GDM1 (cell line): ENCODE results near the gene AKR1B15.
"Not testable (repeated sequence)": the region's sequence is repeated elsewhere in the genome, so short reads cannot be mapped to it uniquely, and the experiment has no call there.

Source experiments
- DNase-seq: peaks from one replicate; lab custom pipeline; 2025; lab: John Stamatoyannopoulos, UW

AKR1B15 gene

DNA sequence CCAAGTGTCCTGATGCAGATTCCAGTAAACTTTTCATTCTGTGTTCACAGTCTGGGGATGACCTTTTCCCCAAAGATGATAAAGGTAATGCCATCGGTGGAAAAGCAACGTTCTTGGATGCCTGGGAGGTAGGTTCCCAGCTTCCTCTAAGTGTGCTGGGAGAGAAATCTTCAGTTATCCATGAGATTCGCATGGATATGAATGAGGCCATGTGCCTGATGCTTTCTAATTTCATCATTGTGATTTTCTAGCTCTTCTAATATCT lies 16.0 kb upstream of the AKR1B15 start:
- DNase-seq = no peak

DNA sequence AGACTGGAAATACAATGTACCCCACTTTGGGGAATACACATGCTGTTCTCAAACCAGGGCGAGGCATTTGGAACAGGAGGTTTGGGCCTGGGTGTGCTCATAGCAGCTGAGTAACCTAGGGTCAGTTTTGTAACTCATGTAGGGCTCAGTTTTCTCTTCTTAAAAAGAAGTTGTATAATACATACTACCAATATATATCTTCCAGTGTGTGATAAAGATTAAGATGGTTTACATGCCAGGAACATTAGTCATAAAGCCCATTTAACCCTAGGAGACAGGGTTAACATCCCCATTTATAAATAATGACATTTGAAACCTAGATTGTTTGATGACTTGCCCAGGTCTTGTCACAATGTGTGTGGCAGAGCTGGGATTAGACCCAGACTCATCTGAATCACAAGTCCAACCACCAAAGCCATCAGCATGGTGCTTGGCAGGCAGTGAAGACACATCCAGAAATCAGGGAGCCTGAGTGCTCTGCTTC lies 15.6 kb upstream of the AKR1B15 start:
- no peak for DNase-seq

DNA sequence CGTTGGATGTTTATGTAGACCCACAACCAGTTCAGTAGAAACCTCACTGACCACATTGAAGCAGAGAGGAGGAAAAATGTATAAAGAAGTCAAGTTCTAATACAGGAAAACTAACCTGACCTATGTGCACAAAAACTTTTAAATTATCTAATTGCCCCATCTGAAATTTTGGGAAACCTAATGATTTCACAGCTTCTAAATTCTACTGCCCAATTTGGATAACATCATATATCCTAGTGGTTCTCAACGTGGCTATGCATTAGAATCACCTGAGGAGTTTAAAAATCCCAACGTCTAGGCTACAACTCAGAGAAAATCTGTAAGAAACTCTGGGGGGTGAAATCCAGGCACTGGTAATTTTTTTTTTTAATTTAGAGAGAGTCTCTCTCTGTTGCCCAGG lies 14.3 kb upstream of the AKR1B15 start:
- no peak for DNase-seq

DNA sequence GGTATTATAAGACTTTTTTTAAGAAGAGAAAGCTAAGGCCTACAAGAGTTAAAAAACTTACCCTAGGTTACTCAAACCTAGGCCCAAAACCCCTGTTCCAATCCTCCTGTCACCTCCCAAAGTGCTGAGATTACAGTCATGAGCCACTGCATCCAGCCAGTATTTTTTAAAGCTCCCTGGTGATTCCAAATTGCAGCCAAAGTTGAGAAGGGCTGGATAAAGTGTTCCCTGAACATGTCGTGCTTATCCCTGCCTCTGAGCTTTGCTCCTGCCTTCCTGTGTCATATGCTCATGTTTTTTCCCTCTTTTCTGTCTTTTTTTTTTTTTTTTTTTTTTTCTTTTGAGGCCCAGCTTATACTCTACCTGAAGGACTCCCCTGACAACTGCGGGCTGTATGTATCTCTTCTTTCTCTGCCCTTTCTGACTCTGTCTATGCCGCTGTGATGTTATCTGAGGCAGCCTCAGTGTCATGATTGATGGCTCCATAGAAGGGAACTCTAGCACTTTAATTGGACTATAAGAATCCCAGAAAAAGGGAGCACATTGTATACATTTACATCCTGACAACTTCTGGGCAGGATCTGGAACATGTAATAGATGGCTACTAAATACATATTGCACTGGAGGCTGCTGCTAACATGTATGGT lies 13.5 kb upstream of the AKR1B15 start:
- DNase-seq = no peak

DNA sequence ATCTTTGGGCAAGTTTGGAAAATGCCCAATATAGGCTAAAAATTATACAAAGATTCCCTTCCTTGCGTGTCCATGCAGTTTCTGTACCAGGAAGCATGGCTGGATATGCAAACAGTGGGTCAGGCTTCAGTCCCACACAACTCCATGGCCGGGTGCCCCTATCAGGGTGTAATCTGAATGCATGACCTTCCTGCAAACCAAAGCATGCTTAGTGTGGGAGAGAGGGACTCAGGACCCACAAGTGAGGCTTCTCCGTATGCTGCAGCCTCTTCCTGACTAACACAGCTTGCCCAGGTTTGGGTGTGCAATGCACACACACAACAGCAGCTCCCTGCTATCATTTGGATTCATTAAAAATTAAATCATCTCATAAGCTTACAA lies 13.0 kb upstream of the AKR1B15 start:
- no peak for DNase-seq

DNA sequence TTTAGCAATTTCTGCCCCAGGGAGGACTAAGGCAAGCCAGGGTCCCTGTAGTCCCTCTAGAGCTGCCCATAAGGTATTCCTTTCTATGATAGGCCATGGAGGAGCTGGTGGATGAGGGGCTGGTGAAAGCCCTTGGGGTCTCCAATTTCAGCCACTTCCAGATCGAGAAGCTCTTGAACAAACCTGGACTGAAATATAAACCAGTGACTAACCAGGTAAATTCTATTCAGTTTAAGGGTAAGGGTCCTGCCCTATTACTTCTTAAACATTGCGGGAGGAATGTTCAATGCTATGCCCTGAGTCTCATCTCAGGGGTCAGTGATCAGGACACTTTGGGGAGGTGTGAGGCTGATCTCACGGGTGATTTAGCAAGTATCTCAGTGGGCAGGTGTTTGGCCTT lies 12.4 kb upstream of the AKR1B15 start:
- DNase-seq = not testable (repeated sequence)

DNA sequence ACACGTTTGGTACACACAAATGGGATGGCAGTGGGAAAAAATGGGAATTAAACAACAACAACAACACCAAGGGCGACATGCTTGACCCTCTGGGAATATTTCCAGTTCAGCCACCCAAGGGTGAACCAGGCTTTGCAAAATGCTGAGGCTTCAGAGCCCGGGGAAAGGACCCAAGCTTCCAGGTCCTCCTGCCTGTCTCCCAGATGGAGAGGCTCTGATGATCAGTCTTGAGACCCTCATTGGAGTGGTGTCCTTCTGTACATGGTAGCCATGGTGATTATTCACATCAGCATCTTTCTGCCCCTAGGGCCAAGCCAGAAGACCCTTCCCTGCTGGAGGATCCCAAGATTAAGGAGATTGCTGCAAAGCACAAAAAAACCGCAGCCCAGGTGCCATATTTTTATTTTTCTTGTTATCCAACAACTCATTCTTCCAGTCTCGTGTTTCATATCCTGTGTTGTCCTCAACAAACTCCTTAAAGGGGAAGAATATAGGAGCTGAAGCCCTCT lies 11.6 kb upstream of the AKR1B15 start:
- not testable (repeated sequence) for DNase-seq

DNA sequence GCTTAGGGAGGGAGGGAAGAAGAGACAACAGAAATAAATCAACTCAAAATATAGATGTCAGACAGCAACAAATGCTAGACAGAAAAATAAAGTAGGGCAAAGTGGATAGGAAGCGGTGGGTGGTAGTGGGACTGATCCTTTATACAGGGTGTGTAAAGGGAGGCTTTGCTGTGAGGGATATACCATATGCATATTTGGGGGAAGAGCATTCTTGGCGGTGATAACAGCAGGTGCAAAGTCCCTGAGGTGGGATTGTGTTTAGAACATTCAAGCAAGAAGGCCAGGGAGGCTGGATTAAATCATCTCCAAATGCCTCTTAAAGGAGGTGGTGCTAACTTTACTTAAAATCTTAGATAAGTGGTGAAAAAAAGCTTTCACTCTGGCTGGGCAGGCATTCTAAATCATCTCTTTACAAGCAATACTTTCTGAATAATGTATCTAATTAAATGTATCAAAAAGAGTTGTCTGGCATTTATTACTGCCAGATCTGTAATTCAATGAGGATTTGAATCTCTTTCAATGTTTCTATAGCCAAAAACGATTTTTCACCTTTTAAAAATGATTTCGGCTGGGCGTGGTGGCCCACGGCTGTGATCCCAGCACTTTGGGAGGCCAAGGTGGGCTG lies 9.4 kb upstream of the AKR1B15 start:
- DNase-seq = no peak

DNA sequence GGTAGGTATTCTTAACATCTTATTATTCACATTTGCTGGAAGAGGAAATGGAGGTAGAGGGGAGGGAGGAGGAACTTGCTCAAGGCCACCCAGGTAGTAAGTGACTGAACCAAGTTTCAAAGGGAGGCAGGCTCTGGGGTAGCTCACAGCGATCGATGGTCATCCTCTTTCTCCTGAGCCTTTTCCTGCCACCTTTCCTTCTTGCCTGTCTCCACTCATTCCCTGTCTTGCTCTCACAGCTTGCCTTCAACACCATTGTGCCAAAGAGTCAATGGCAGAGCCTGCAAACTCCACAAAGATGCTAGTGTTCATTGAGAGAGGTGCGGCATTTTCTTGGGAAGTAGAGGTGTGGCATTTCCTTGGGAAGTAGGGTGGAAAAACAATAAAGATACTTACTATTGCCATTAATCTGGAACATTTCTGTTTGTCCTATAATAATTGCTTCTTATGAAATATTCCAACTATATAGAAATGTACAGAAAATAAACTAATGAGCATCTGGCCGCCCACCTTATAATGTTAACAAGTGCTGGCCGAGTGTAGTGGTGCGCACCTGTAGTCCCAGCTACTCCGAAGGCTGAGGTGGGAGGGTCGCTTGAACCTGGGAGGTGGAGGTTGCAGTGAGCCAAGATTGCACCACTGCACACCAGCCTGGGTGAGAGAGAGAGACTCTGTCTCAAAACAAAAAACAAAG lies 7.3 kb upstream of the AKR1B15 start:
- DNase-seq = not testable (repeated sequence)

DNA sequence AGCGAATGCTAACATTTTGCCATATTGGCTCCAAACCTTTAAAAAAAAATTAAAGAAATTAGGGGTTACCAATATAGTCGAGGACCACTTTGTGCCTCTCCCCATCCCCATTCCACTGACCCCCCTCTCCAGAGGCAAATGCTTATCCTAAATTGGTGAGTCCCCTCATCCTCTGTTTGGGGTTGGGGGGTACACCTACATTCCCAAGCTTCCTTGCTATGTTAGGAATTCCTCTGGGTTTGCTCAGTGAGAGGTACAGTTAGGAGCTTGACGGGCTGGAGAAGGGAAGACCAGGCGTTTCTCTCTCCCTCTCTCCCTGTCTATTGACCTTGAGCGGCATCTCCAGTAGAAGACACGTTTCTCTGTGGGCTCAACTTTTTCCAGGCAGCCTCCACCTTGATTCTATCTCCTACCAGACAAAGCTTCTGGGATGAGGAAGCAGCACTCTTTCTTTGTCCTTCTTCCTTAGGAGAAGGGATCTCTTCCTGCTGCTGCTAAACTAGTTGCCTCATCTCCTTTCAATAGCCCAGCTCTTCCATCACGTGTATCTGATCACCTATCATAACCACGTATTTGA lies 6.6 kb upstream of the AKR1B15 start:
- no peak for DNase-seq

DNA sequence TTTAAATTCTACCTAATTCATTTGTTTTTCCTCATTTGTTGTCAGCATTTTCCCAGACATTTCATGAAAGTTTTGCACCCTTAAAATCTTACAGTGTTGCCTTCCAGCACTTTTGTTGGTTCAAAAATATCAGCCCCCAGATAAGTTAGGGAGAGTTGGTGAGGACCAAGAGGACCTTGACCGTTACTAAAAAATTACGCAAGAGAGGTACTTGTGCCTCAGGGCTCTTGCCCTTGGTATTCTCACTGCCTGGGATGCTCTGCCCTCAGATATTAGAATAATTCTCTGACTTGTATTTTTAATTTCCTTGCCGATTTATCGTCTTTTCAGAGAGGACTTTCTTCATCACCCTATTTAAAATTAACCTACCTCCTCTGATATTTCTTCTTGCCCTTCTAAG lies 3.5 kb upstream of the AKR1B15 start:
- DNase-seq = no peak

DNA sequence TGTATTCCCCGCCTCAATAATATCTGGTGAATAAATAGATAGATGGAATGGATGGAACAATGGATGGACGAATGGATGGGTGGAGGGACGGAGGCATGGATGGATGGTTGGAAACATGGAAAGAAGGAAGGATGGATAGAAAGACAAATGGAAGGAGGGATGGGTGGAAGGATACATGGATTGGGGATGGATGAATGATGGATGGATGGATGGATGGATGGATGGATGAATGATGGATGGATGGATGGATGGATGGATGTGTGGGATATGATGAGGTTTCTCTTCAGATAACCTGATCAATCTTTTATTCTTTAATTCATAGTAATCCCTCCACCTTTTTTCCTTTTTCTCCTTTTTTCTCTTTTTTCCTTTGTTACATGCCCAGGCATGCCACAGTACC lies 3.0 kb upstream of the AKR1B15 start:
- DNase-seq = no peak

DNA sequence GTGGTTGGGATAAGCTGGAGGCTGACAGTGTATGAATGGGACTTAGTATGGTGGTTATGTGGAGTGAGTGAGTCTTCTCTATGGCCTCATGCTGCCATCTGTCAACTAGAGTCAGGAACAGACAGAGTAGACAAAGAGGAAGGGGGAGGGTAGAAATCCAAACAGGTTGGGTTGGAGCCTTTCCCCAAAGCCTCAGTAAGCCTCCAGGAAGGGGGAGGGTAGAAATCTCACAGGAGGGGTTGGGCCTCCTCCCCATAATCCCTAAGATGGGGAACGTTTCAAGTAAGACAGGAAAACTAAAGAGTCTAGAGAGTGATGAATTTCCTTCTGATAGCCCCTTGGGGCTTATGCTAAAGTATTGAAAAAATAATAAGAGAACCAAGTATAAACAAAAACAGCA lies 2.0 kb upstream of the AKR1B15 start:
- no peak for DNase-seq

DNA sequence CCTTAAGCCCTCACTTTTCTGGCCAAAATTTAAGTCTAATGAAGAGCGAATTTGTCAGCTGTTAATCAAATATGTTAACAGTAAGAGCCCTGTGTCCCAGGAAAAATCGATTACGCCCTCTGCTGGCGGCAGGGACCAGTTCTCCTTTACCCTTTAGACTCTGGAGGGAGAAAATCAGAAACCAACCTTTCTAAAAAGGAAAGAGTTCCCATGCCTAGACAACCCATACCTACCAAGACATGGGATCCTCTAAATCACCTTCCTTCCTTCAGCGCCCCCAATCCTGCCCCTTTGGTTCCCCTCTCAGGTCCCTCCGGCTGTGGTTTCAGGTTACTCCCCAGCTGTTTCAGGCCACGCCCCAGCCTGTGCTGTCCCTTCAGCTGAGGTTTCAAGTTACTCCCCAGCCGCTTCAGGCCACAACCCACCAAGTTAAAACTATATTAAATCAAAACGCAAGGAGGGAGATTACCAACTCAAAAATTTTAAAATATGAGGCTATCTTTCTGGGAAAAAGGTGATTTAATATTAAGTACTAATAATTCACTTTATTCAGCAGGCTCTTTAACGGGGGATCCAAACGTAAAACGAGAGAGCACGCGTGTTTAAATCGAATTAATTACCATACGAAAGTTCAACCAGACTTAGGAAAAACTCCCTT lies 1.4 kb upstream of the AKR1B15 start:
- no peak for DNase-seq

DNA sequence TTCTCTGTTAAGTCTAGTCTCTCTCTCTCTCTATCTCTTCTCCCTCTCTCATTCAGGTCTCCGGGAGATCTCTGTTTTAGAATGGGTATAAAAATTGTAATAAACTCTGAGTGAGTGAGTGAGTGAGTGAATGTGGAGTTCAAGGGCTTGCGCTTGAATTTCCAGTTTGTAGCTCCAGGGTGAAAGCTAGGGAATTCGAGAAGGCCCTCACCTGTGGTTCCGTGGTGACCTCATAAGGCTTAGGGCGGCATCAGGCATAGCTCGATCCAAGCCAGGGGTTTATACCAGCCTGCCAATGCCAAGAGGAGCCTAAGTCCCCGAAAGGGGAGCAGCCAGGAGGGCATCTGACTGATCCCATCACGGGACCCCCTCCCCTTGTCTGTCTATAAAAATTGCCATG lies 456 bp downstream of the AKR1B15 start:
- no peak for DNase-seq

DNA sequence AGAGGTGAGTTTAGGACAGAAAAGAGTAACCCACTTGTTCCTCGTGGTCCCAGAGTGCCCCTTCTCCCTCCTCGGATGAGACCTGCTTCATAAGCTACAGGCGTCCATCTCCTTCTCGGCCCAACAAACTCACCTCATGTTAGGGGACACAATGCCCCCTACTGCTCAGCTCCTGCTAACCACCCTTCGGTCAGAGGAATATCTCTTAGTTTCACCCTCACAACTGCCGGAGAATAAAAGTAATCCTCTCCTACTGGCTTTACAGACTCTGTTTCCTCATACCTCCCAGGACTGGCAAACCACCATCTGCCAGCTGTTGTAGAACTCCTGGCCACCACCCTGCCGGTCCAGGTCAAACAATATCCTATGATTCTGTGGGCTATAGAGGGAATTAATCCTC lies 3.2 kb downstream of the AKR1B15 start:
- DNase-seq = no peak

DNA sequence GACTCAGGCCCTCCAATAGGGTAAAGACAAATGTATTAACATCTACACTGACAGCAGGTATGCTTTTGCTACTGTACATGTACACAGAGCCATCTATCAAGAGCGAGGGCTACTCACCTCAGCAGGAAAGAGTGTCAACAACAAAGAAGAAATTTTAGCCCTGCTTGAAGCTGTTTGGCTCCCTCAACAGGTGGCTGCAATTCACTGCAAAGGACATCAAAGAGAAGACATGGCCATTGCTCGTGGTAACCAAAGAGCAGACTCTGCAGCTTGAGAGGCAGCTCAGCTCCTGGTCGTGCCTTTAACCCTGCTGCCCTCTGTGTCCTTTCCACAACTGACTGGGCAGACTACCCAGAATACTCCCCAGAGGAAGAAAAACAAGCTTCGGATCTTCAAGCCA lies 5.1 kb downstream of the AKR1B15 start:
- DNase-seq = no peak

DNA sequence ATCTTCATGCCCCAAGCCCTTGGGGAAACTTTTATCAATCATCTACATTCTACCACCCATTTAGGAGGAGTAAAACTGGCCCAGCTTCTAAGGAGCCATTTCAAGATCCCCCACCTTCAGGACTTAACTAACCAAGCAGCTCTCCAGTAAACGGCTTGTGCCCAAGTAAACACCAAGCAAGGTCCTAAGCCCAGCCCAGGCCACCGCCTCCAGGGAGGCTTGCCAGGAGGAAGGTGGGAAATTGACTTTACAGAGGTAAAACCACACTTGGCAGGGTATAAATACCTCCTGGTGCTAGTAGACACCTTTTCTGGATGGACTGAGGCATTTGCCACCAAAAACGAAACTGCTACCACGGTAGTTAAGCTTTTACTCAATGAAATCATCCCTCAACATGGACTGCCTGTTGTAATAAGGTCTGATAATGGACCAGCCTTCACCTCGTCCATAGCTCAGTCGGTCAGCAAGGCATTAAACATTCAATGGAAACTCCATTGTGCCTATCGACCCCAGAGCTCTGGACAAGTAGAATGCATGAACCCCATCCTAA lies 5.6 kb downstream of the AKR1B15 start:
- no peak for DNase-seq

DNA sequence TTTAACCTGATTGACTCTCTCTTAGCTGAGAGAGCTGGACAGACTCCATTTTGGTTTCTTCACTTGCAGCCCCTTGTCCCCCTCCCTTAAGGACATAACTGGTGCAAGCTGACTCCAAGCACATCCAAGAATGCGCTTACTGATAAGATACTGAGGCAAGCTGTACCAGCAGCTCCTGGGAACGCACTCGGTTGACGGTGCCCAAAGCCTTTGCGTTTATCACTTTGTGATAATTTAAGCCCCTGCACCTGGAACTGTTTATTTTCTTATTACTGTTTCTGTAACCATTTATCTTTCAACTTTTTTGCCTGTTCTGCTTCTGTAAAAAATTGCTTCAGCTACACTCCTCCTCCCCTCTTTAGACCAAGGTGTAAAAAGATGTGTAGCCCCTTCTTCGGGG lies 8.5 kb downstream of the AKR1B15 start:
- no peak for DNase-seq

DNA sequence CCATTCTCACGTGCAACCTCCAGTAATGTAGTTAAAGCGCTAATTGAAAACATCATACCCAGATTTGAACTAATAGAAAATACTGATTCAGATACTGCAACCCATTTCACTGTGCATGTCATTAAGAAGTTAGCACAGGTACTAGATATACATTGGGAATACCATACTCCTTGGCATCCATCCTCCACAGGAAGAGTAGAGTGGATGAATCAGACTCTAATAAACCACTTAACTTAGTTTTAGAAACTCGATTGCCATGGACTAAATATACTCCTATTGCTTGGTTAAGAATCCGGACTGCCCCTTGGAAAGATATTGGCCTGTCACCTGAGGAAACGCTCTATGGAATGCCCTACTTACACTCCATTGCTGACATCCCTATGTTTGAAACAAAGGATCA lies 9.5 kb downstream of the AKR1B15 start:
- DNase-seq = no peak

DNA sequence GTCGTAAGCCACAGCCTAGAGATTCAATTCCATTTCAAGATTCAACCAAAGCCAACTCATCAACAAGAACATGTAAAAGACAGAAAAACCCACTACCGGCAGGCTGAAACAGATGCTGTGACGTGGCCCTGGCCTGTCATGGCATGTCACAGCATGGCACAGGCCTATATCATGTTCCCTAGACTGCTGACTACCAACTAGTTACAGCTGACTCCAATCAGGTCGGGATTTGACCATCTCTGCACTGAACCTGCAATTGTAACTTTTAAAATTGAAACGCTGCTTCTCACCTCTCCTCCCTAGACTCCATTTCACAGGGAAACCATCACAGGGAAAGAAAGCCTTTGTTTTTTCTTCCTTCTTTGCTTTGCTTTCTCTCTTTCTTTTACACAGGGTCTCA lies 12.7 kb downstream of the AKR1B15 start:
- DNase-seq = not testable (repeated sequence)

DNA sequence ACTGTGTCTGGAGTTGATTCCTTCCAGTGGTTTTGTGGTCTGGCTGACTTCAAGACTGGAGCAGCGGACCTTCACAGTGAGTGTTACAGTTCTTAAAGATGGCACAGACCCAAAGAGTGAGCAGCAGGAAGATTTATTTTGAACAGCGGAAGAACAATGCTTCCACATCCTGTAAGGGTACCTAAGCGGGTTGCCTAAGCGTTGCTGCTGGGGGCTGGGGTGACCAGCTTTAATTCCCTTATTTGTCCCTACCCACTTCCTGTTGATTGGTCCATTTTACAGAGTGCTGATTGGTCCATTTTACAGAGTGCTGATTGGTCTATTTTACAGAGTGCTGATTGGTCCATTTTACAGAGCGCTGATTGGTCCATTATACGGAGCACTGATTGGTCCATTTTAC lies 13.2 kb downstream of the AKR1B15 start:
- DNase-seq = peak; percentile 21
